A549 (cell line): ENCODE data around the gene SLIT3. TPM values are rescaled to one million over a fixed set of nuclear protein-coding genes. Genes with fewer than 3 reads are reported as not detected.
A peak's percentile ranks its signal among the peaks of the same experiment; 100 is the strongest.

ENCODE experiments used
- ATAC-seq, 2 experiments: fragments of 200-7000 bp in 1 of 2; fragments of >200 bp in 1 of 2; cut with Nextera tagmentation in 1 of 2; cut with Tn5 transposase in 1 of 2; 3 replicates each; pipeline versions ENCODE4 v1.8.0 to v1.9.1; 2018 to 2020; ENCODE audit warnings: mild to moderate bottlenecking in 1 of 2, moderate library complexity in 1 of 2
- CTCF ChIA-PET: fragments of 300-600 bp; sonication (Branson Sonifier 250); formaldehyde crosslinking; extraction: SDS; loops from one replicate; lab custom pipeline; 2021; ENCODE audit warnings: antibody characterized with exemption, inconsistent platforms; lab: Yijun Ruan, JAX
- POLR2A ChIA-PET: fragments of 350-600 bp; formaldehyde crosslinking; extraction: SDS; loops from one replicate; lab custom pipeline; 2021; ENCODE audit warnings: antibody characterized with exemption, inconsistent platforms; lab: Yijun Ruan, JAX
- DNase-seq, 2 experiments: peaks; one replicate each; pipeline versions ENCODE4 v3.0.0 to v3.0.0-alpha.2; 2011 to 2016; ENCODE audit warnings: low read depth in 1 of 2, low spot score in 1 of 2
- FAIRE-seq: peaks from 2 replicates; lab custom pipeline; 2011; peaks lifted over from hg19 to GRCh38; lab: Jason Lieb, UNC
- H3K27ac ChIP-seq, 2 experiments: fragments of >200 bp; sonication (Bioruptor Twin); formaldehyde crosslinking; 3 replicates each; pipeline ENCODE4 v1.5.1; 2016 to 2017
- H3K4me1 ChIP-seq: fragments of >200 bp; sonication (Bioruptor Twin); formaldehyde crosslinking; 3 replicates; pipeline ENCODE4 v1.6.1; 2016
- H3K4me2 ChIP-seq: fragments of >200 bp; sonication (Bioruptor Twin); formaldehyde crosslinking; 3 replicates; pipeline ENCODE4 v1.6.1; 2016
- H3K4me3 ChIP-seq: fragments of >200 bp; sonication (Bioruptor Twin); formaldehyde crosslinking; 3 replicates; pipeline ENCODE4 v1.5.1; 2016
- H3K9me3 ChIP-seq: fragments of >200 bp; sonication (Bioruptor Twin); formaldehyde crosslinking; 3 replicates; pipeline ENCODE4 v1.6.1; 2016
- CBX2 ChIP-seq: fragments of 200-600 bp; sonication (generic); IDR thresholded peaks from 2 replicates; pipeline ENCODE4 v1.6.1; 2016; ENCODE audit warnings: low read depth, mild to moderate bottlenecking, borderline replicate concordance
- CHD4 ChIP-seq: fragments of 200-600 bp; sonication (generic); IDR thresholded peaks from 2 replicates; pipeline ENCODE4 v1.6.1; 2016; ENCODE audit warnings: antibody characterized with exemption, mild to moderate bottlenecking, borderline replicate concordance
- EP300 ChIP-seq, 2 experiments: fragments of >200 bp; sonication (Bioruptor Twin); formaldehyde crosslinking; IDR thresholded peaks; 2 replicates in 1 of 2; 3 replicates in 1 of 2; pipeline ENCODE4 v1.6.1; 2016 to 2017
- ESRRA ChIP-seq: fragments of 150-350 bp; IDR thresholded peaks from 2 replicates; pipeline ENCODE4 v1.6.1; 2014; ENCODE audit warnings: mild to moderate bottlenecking, low read length, borderline replicate concordance
- FOSB ChIP-seq: fragments of 250-450 bp; sonication (Bioruptor Pico); IDR thresholded peaks from 2 replicates; pipeline ENCODE4 v1.5.0; 2020; ENCODE audit warnings: mild to moderate bottlenecking, moderate library complexity
- HDAC2 ChIP-seq: fragments of 200-600 bp; sonication (generic); IDR thresholded peaks from 2 replicates; pipeline ENCODE4 v1.6.1; 2016
- HOXB13 ChIP-seq: fragments of 250-450 bp; sonication (Bioruptor Pico); IDR thresholded peaks from 2 replicates; pipeline ENCODE4 v1.5.0; 2020; ENCODE audit warnings: low read depth, mild to moderate bottlenecking, moderate library complexity
- KDM1A ChIP-seq: fragments of 200-600 bp; sonication (generic); IDR thresholded peaks from 2 replicates; pipeline ENCODE4 v1.6.1; 2016; ENCODE audit warnings: low read depth, mild to moderate bottlenecking
- MAFK ChIP-seq: fragments of 450-650 bp; IDR thresholded peaks from 2 replicates; pipeline ENCODE4 v1.6.1; 2014; ENCODE audit not compliant: partially characterized antibody
- MAZ ChIP-seq: fragments of 150-350 bp; IDR thresholded peaks from 2 replicates; pipeline ENCODE4 v1.6.1; 2014; ENCODE audit warnings: antibody characterized with exemption, low read depth, low read length, borderline replicate concordance
- RARB ChIP-seq: fragments of 250-450 bp; sonication (Bioruptor Pico); IDR thresholded peaks from 2 replicates; pipeline ENCODE4 v1.8.0; 2021; ENCODE audit warnings: mild to moderate bottlenecking, moderate library complexity
- RFX5 ChIP-seq: fragments of 450-650 bp; IDR thresholded peaks from 2 replicates; pipeline ENCODE4 v1.7.1; 2014; ENCODE audit warnings: antibody characterized with exemption, mild to moderate bottlenecking, moderate library complexity
- RNF2 ChIP-seq: fragments of 200-600 bp; sonication (generic); IDR thresholded peaks from 2 replicates; pipeline ENCODE4 v1.6.1; 2016; ENCODE audit warnings: low read depth, mild to moderate bottlenecking, antibody characterized with exemption, moderate library complexity, borderline replicate concordance
- TP53 ChIP-seq: fragments of 250-450 bp; sonication (Bioruptor Pico); IDR thresholded peaks from 2 replicates; pipeline ENCODE4 v1.5.0; 2021; ENCODE audit warnings: mild to moderate bottlenecking, moderate library complexity
- ZC3H11A ChIP-seq: fragments of 450-650 bp; IDR thresholded peaks from 2 replicates; pipeline ENCODE4 v1.6.1; 2014; ENCODE audit warnings: antibody characterized with exemption, mild to moderate bottlenecking
- ZFP36 ChIP-seq: fragments of 450-650 bp; IDR thresholded peaks from 2 replicates; pipeline ENCODE4 v1.6.1; 2014; ENCODE audit warnings: borderline replicate concordance; ENCODE audit not compliant: partially characterized antibody
- ZSCAN20 ChIP-seq: fragments of 250-450 bp; sonication (Bioruptor Pico); IDR thresholded peaks from 2 replicates; pipeline ENCODE4 v1.8.0; 2022; ENCODE audit warnings: mild to moderate bottlenecking, moderate library complexity
- WGBS: methylation state at CpG from one replicate; pipeline ENCODE4 v1.1.6; 2017; ENCODE audit errors: missing lambda C conversion rate; 5-methylcytosine and 5-hydroxymethylcytosine counted together
- polyA plus RNA-seq, 4 experiments: library from polyadenylated mRNA; depleted of rRNA in 3 of 4; stranded (reverse); fragments of >200 nt; fragmentation: RNase III in 1 of 4; extraction: RNeasy Plus Mini Kit Qiagen cat#74134 plus additional on column Dnase treatment in 1 of 4; gene quantifications; 2 replicates in 3 of 4; 3 replicates in 1 of 4; pipeline ENCODE4 v1.2.3, GENCODE V29; 2011 to 2017
- TF ChIP-seq, protein P1 (sequence below): fragments of >200 bp; sonication (Bioruptor Twin); formaldehyde crosslinking; IDR thresholded peaks from 3 replicates; pipeline ENCODE4 v1.6.1; 2016
- TF ChIP-seq, protein P2 (sequence below): fragments of 250-450 bp; sonication (Bioruptor Pico); IDR thresholded peaks from 2 replicates; pipeline ENCODE4 v1.5.0; 2020; ENCODE audit warnings: low read depth, mild to moderate bottlenecking, moderate library complexity
- TF ChIP-seq, protein P3 (sequence below): fragments of 250-450 bp; sonication (Bioruptor Pico); IDR thresholded peaks from 2 replicates; pipeline ENCODE4 v1.5.0; 2021; ENCODE audit warnings: mild to moderate bottlenecking, moderate library complexity, borderline replicate concordance
- TF ChIP-seq, protein P4 (sequence below): IDR thresholded peaks from 2 replicates; pipeline ENCODE4 v1.6.1; 2012; ENCODE audit warnings: low read depth, borderline replicate concordance
- TF ChIP-seq, protein P5 (sequence below): fragments of 150-350 bp; IDR thresholded peaks from 2 replicates; pipeline ENCODE4 v1.6.1; 2014; ENCODE audit warnings: low read depth, mild to moderate bottlenecking, low read length

The SLIT3 gene
- polyA plus RNA-seq, 2 of the 4 experiments (the other 2 are of a cell fraction), result 12.7 to 22.9 TPM

DNA sequence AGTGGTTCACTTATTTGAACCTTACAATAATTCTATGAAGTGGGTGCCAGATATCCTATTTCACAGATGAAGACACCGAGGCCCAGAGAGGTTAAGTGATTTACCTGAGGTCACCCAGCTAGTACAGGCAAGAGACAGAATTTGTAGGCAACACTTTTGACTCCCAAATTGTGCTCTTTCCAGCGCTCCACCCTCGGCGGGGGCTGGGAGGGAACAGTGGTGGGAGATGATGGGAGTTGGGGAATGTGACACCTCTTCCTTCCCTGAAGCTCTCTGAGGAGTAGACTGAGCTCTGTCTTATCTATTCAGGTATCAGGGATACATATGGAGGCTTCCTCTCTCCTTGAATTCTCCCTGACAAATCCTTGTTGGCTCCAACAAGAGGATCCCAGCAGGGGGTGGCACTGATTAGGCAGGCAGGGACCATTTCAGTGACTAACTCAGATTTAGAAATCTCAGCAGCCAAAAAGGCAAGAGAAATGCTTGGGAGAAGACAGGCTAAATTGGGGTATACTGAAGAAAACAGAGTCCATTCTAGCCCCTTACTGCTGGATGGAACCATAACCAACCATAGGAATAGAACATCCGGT is 626.0 kb downstream of the SLIT3 start:
- ATAC-seq (no peak), FAIRE-seq (no peak), DNase-seq (no peak)
- Histone ChIP-seq H3K9me3 (no peaks in the 10 kb centered on the region), H3K4me2 (no peak overlapping the region), H3K4me1 (no peaks in the 10 kb centered on the region), H3K27ac (no peak overlapping the region), H3K4me3 (no peak overlapping the region)
- ChIA-PET POLR2A (no interaction called here), CTCF (interaction anchor here (0.6 kb wide), 1 partner anchor 632 kb away, joined by 4 read pairs; no protein-coding TSS in a partner anchor)
- TF ChIP-seq FOSB (CRISPR knock-in tag) (no peak), HOXB13 (CRISPR knock-in tag) (no peak), ZSCAN20 (no peak), TP53 (CRISPR knock-in tag) (no peak), RNF2 (no peak), MAZ (no peak)
- TF ChIP-seq, protein P1, sequence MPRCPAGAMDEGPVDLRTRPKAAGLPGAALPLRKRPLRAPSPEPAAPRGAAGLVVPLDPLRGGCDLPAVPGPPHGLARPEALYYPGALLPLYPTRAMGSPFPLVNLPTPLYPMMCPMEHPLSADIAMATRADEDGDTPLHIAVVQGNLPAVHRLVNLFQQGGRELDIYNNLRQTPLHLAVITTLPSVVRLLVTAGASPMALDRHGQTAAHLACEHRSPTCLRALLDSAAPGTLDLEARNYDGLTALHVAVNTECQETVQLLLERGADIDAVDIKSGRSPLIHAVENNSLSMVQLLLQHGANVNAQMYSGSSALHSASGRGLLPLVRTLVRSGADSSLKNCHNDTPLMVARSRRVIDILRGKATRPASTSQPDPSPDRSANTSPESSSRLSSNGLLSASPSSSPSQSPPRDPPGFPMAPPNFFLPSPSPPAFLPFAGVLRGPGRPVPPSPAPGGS, result no peak
- TF ChIP-seq, protein P2, sequence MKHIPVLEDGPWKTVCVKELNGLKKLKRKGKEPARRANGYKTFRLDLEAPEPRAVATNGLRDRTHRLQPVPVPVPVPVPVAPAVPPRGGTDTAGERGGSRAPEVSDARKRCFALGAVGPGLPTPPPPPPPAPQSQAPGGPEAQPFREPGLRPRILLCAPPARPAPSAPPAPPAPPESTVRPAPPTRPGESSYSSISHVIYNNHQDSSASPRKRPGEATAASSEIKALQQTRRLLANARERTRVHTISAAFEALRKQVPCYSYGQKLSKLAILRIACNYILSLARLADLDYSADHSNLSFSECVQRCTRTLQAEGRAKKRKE (CRISPR knock-in tag), result no peak
- TF ChIP-seq, protein P3, sequence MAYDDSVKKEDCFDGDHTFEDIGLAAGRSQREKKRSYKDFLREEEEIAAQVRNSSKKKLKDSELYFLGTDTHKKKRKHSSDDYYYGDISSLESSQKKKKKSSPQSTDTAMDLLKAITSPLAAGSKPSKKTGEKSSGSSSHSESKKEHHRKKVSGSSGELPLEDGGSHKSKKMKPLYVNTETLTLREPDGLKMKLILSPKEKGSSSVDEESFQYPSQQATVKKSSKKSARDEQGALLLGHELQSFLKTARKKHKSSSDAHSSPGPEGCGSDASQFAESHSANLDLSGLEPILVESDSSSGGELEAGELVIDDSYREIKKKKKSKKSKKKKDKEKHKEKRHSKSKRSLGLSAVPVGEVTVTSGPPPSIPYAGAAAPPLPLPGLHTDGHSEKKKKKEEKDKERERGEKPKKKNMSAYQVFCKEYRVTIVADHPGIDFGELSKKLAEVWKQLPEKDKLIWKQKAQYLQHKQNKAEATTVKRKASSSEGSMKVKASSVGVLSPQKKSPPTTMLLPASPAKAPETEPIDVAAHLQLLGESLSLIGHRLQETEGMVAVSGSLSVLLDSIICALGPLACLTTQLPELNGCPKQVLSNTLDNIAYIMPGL (CRISPR knock-in tag), result no peak
- TF ChIP-seq, all 56 proteins: peak for 0
- WGBS, result 90% methylated on average over 5 of the region's 5 CpGs

DNA sequence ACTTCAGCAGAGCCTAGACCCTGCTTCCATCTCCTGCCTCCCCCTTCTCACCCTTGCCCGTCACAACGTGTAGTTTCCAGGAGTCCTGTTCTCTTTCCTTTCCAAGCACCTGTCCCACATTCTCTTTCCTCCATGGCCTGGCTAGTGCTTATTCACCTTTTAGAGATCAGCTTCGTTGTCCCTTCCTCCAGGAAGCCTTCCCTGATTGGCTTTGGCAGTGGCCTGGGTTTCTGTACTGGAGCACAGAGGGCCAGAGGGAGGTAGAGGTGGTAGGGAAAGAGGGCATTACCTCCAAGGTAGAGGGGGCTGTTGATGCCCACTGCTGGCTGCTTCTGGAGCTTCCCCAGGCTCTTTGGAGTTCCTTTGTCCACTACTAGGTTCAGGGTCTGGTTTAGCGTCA is 628.1 kb downstream of the SLIT3 start:
- Histone ChIP-seq H3K9me3 (no peaks in the 10 kb centered on the region), H3K4me1 (no peaks in the 10 kb centered on the region), H3K27ac (no peak overlapping the region), H3K4me2 (no peak overlapping the region), H3K4me3 (no peak overlapping the region)
- FAIRE-seq (no peak), DNase-seq (no peak), ATAC-seq (no peak)
- 73% methylated on average over 4 of the region's 4 CpGs for WGBS
- CTCF ChIA-PET, result no interaction called here
- TF ChIP-seq TP53 (CRISPR knock-in tag) (no peak), MAFK (no peak), ESRRA (no peak), RFX5 (no peak), EP300 (IDR thresholded peaks at IDR 0.05) (no peak), FOSB (CRISPR knock-in tag) (no peak), ZFP36 (peak; percentile 65)
- TF ChIP-seq, protein P4, sequence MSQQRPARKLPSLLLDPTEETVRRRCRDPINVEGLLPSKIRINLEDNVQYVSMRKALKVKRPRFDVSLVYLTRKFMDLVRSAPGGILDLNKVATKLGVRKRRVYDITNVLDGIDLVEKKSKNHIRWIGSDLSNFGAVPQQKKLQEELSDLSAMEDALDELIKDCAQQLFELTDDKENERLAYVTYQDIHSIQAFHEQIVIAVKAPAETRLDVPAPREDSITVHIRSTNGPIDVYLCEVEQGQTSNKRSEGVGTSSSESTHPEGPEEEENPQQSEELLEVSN, result no peak
- POLR2A ChIA-PET, result no interaction called here

DNA sequence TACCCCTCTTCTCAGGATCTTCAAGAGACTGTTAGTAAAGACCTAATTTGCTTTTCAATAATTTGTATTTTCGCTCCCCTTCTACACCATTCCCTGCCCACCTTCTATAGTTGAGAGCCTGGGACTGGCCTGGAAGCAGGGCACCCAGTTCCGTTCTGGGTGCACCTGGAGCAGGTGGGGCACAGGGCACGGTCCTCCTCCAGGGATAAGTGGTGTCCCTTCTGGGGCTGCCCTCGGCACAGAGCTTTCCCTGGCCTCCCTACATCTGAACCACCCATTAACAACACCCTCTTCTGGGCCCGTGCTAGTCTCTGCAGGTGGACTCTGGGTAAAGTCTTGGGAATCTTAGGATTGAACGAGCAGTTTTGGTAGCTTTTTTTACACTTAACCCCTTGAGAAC is 628.9 kb downstream of the SLIT3 start:
- DNase-seq, result no peak
- Histone ChIP-seq H3K27ac (no peak overlapping the region), H3K4me3 (no peak overlapping the region), H3K4me2 (no peak overlapping the region), H3K9me3 (no peaks in the 10 kb centered on the region), H3K4me1 (no peaks in the 10 kb centered on the region)
- no peak for FAIRE-seq
- WGBS, result 67% methylated on average over 6 of the region's 6 CpGs
- POLR2A ChIA-PET, result no interaction called here
- no peak for ATAC-seq
- CTCF ChIA-PET, result interaction anchor here (1.0 kb wide), 1 partner anchor 69 kb away, joined by 3 read pairs; no protein-coding TSS in a partner anchor
- TF ChIP-seq ZC3H11A (no peak), RARB (no peak), HDAC2 (no peak), CHD4 (no peak), CBX2 (no peak), KDM1A (no peak)
- TF ChIP-seq, protein P4, result no peak
- TF ChIP-seq, protein P5, sequence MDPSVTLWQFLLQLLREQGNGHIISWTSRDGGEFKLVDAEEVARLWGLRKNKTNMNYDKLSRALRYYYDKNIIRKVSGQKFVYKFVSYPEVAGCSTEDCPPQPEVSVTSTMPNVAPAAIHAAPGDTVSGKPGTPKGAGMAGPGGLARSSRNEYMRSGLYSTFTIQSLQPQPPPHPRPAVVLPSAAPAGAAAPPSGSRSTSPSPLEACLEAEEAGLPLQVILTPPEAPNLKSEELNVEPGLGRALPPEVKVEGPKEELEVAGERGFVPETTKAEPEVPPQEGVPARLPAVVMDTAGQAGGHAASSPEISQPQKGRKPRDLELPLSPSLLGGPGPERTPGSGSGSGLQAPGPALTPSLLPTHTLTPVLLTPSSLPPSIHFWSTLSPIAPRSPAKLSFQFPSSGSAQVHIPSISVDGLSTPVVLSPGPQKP, result no peak
